ENCODE data around the gene SRRM2.

- no peak for TF ChIP-seq CTCF (IDR thresholded peaks at IDR 0.05)
- peak in 1 of 3 donors; percentile 16 for TF ChIP-seq POLR2AphosphoS5 (IDR thresholded peaks at IDR 0.05)
These were observed 43.1 kb downstream of the SRRM2 start for GRCh38 chr16:2795395-2796143.

All from transverse colon (tissue), 4 donors.